RWPE2 (cell line): ENCODE data around the gene ZBTB46.

ENCODE experiments used
- ATAC-seq: fragments of 200-7000 bp; cut with Tn5 transposase; 3 replicates; pipeline ENCODE4 v1.9.1; 2021; ENCODE audit warnings: low read depth
- DNase-seq: peaks from one replicate; pipeline ENCODE4 v3.0.0-alpha.2; 2020; ENCODE audit warnings: low spot score
- H3K27ac ChIP-seq: fragments of 450-650 bp; 2 replicates; pipeline ENCODE4 v1.5.1; 2017; ENCODE audit warnings: mild to moderate bottlenecking; ENCODE audit not compliant: poor library complexity, severe bottlenecking
- H3K27me3 ChIP-seq: fragments of 250-450 bp; sonication (Bioruptor Pico); 2 replicates; pipeline ENCODE4 v1.5.1; 2021; ENCODE audit warnings: mild to moderate bottlenecking, moderate library complexity; ENCODE audit not compliant: insufficient read depth, poor library complexity, severe bottlenecking
- H3K36me3 ChIP-seq: fragments of 250-450 bp; sonication (Bioruptor Pico); 2 replicates; pipeline ENCODE4 v1.5.1; 2020; ENCODE audit warnings: low read depth, mild to moderate bottlenecking, moderate library complexity
- H3K4me1 ChIP-seq: fragments of 250-450 bp; sonication (Bioruptor Pico); 2 replicates; pipeline ENCODE4 v1.5.1; 2021; ENCODE audit warnings: mild to moderate bottlenecking, moderate library complexity; ENCODE audit not compliant: insufficient read depth, poor library complexity, severe bottlenecking
- H3K4me3 ChIP-seq: fragments of 250-450 bp; sonication (Bioruptor Pico); 2 replicates; pipeline ENCODE4 v1.5.1; 2021; ENCODE audit warnings: mild to moderate bottlenecking, moderate library complexity; ENCODE audit not compliant: severe bottlenecking
- H3K9me3 ChIP-seq: fragments of 250-450 bp; sonication (Bioruptor Pico); 2 replicates; pipeline ENCODE4 v1.5.1; 2021; ENCODE audit warnings: mild to moderate bottlenecking, moderate library complexity; ENCODE audit not compliant: severe bottlenecking
- TF ChIP-seq, protein P1 (sequence below): fragments of 450-650 bp; IDR thresholded peaks from one replicate; pipeline ENCODE4 v1.5.1; 2017; ENCODE audit warnings: mild to moderate bottlenecking, moderate library complexity; ENCODE audit not compliant: poor library complexity, severe bottlenecking

ZBTB46 gene

DNA sequence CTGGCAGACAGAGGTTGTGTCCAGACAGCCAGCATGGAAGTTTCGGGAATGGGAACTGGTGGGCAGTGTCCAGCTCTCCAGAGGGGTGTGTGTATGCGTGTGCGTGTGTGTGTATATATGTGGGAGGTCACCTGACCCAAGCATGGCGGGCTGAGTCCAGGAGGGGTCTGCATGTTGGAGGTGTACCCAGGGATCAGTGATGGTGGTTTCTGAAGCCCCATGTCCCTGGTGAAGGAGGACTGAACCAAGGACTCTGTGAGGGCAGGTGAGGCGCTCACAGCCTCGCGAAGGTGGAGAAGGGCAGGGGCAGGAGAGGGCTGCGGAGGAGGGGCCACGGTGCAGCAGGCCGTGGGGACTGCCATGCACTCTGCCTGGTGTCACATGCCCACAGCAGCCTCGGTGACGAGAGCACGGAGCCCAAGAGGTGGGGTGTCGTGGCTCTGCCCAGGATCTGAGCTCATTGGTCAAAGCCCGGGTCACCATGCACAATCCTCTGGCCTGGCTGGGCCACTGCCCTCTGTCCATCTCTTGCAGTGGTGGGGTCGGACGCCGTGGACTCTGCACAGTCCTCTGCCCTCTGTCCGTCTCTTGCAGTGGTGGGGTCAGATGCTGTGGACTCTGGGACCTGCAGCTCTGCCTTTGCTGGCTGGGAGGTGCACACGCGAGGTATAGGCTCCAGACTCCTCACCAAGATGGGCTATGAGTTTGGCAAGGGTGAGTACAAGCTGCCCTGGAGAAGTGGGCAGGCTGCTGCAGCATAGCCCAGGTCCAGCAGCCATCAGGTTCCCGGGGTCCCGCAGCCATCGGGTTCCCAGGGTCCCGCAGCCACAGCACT is 96.7 kb downstream of the ZBTB46 start:
- no peaks in the 10 kb centered on the region for H3K4me1 ChIP-seq
- ATAC-seq = no peak
- TF ChIP-seq, protein P1, sequence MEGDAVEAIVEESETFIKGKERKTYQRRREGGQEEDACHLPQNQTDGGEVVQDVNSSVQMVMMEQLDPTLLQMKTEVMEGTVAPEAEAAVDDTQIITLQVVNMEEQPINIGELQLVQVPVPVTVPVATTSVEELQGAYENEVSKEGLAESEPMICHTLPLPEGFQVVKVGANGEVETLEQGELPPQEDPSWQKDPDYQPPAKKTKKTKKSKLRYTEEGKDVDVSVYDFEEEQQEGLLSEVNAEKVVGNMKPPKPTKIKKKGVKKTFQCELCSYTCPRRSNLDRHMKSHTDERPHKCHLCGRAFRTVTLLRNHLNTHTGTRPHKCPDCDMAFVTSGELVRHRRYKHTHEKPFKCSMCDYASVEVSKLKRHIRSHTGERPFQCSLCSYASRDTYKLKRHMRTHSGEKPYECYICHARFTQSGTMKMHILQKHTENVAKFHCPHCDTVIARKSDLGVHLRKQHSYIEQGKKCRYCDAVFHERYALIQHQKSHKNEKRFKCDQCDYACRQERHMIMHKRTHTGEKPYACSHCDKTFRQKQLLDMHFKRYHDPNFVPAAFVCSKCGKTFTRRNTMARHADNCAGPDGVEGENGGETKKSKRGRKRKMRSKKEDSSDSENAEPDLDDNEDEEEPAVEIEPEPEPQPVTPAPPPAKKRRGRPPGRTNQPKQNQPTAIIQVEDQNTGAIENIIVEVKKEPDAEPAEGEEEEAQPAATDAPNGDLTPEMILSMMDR = no peak
- no peak overlapping the region for H3K27ac ChIP-seq
- H3K9me3 ChIP-seq = no peaks in the 10 kb centered on the region
- H3K36me3 ChIP-seq = peaks cover 44% of the 10 kb centered on the region
- no peaks in the 10 kb centered on the region for H3K27me3 ChIP-seq
- no peak overlapping the region for H3K4me3 ChIP-seq
- DNase-seq = peak; percentile 84

DNA sequence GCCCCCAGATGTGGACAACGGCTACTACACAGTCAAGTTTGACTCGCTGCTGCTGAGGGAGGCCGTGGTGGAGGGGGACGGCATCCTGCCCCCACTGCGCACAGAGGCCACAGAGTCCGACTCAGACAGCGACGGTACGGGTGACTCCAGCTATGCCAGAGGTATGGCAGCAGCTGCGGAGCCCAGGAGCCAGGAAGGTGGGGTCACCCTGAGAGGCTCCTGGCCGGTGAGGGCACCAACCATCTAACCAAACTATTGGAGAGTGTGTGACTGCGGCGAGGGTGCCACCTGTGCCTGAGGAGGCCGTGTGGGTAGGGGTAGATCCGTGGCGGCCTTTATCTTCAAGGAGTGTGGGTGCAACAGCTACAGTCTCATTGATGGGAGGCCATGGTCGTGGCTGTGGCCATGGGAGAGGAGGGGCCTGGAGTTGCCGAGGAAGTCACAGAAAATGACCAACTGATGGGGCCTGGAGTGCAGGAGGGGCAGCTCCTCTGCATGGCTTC is 97.4 kb downstream of the ZBTB46 start:
- Histone ChIP-seq H3K36me3 (peaks cover 48% of the 10 kb centered on the region), H3K27ac (no peak overlapping the region), H3K27me3 (no peaks in the 10 kb centered on the region), H3K4me3 (no peak overlapping the region), H3K4me1 (no peaks in the 10 kb centered on the region), H3K9me3 (no peaks in the 10 kb centered on the region)
- ATAC-seq (no peak), DNase-seq (peak; percentile 84)
- TF ChIP-seq, protein P1 = no peak

DNA sequence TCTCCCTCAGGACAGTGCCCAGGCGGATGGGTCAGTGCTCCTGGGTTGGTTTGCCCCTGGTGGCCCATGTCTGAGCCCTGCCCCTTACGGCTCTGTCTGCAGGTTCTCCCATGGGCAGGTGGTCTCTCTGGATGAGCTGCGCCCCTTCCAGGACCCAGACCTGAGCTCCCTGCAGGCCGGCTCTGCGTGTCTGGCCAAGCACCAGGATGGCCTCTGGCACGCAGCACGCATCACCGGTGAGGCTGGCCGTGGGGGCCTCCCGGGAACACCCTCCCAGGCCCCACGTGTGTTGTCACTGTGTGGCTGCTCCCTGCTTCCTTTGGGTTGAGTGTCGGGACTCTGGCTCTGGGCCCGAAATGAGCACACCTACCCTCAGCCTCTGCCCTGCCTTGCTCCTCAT is 97.9 kb downstream of the ZBTB46 start:
- ATAC-seq = no peak
- H3K27ac ChIP-seq = no peak overlapping the region
- H3K27me3 ChIP-seq = no peaks in the 10 kb centered on the region
- H3K9me3 ChIP-seq = no peaks in the 10 kb centered on the region
- H3K4me3 ChIP-seq = no peak overlapping the region
- H3K36me3 ChIP-seq = peaks cover 51% of the 10 kb centered on the region
- peak; percentile 87 for DNase-seq
- TF ChIP-seq, protein P1 = no peak
- no peaks in the 10 kb centered on the region for H3K4me1 ChIP-seq

DNA sequence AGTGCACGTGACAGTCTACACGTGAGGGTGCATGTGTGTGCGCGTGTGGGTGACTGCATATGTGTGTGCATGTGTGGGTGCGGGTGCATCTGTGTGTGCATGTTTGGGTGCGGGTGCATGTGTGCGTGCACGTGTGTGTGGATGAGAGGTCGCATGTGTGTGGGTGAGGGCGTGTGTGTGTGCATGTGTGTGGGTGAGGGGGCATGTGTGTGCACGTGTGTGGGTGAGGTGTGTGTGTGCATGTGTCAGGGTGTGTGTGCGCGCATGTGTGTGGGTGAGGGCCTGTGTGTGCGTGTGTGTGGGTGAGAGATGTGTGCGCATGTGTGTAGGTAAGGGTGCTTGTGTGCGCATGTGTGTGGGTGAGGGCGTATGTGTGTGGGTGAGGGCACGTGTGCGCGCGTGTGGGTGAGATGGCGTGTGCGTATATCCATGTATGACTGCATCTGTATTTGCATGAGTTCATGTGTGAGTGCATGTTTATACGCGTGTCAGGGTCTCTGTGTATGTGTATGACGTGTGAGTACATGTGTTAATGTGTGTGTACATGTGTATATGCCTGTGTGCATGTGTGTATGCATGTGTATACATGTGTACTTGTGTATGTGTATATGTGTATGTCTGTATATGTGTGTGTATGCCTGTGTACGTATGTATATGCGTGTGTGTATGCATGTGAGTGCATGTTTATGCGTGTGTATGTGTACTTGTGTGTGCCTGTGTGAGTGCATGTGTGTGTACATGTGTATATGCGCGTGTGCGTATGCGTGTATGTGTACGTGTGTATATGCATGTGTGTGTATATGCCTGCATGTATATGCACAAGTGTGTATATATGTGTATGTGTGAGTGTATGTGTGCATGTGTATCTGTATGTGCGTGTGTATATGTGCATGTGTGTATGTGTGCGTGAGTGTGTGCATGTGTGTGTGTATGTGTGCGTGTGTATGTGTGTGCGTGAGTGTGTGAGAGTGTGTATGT is 98.7 kb downstream of the ZBTB46 start:
- Histone ChIP-seq H3K4me3 (no peak overlapping the region), H3K36me3 (peaks cover 54% of the 10 kb centered on the region), H3K4me1 (no peaks in the 10 kb centered on the region), H3K27me3 (no peaks in the 10 kb centered on the region), H3K27ac (no peak overlapping the region), H3K9me3 (no peaks in the 10 kb centered on the region)
- ATAC-seq (no peak), DNase-seq (peak; percentile 78)
- TF ChIP-seq, protein P1 = no peak
